ENCODE measurements around the gene ACADSB. TPM values are rescaled to one million over a fixed set of nuclear protein-coding genes. Genes with fewer than 3 reads are reported as not detected.

The ACADSB gene
- polyA plus RNA-seq (2013, experiment 1 of 2): 9.0 TPM
- 9.3 TPM for polyA plus RNA-seq (2013, experiment 2 of 2)

- WGBS: under 1% methylated on average over 68 of the region's 68 CpGs
- peaks cover 14% of the 10 kb centered on the region for H3K4me1 ChIP-seq (ENCODE audit: insufficient read depth, low read length)
- peaks cover 21% of the 10 kb centered on the region for H3K27me3 ChIP-seq (ENCODE audit: insufficient read depth, low read length)
- no peaks in the 10 kb centered on the region for H3K36me3 ChIP-seq (ENCODE audit: insufficient read depth, low read length)
- H3K9me3 ChIP-seq (ENCODE audit: insufficient read depth, low read depth, low read length): no peaks in the 10 kb centered on the region
- H3K9ac ChIP-seq (ENCODE audit: low read depth, low read length): peak within 1 kb of the TSS; percentile 88
- H3K4me3 ChIP-seq (ENCODE audit: low read length): peak within 1 kb of the TSS; percentile 85
- peak within 1 kb of the TSS; percentile 69; the same call in 1 of the 2 replicates for H3K27ac ChIP-seq (ENCODE audit: low read depth, low read length)
These were observed at the start of gene ACADSB, which contains the start of gene IKZF5 for GRCh38 chr10:123008355-123009104. Gene ACADSB, plus strand, starts transcription at chr10:123009006. Its CDS starts 24 bp downstream, at chr10:123009030. Gene IKZF5, minus strand, starts transcription at chr10:123008795. Its CDS starts 10,170 bp downstream, at chr10:122998625.

- 72% methylated on average over 3 of the region's 3 CpGs for WGBS
- Histone ChIP-seq H3K27me3 (ENCODE audit: insufficient read depth, low read length) (no peaks in the 10 kb centered on the region; the same call in 1 of the 2 replicates), H3K27ac (ENCODE audit: low read depth, low read length) (no peak overlapping the region), H3K4me1 (ENCODE audit: insufficient read depth, low read length) (no peaks in the 10 kb centered on the region), H3K36me3 (ENCODE audit: insufficient read depth, low read length) (no peaks in the 10 kb centered on the region), H3K9ac (ENCODE audit: low read depth, low read length) (no peak overlapping the region), H3K9me3 (ENCODE audit: insufficient read depth, low read depth, low read length) (peaks cover 21% of the 10 kb centered on the region), H3K4me3 (ENCODE audit: low read length) (no peak overlapping the region)
These were observed 46.4 kb upstream of the ACADSB start for GRCh38 chr10:122962405-122962804.

GRCh38 chr10:122966879-122967278, 41.9 kb upstream of the ACADSB start:
- H3K9me3 ChIP-seq (ENCODE audit: insufficient read depth, low read depth, low read length): peaks cover 33% of the 10 kb centered on the region

GRCh38 chr10:122968698-122969097, 40.1 kb upstream of the ACADSB start:
- H3K27ac ChIP-seq (ENCODE audit: low read depth, low read length): no peak overlapping the region
- no peak overlapping the region for H3K9ac ChIP-seq (ENCODE audit: low read depth, low read length)
- H3K4me3 ChIP-seq (ENCODE audit: low read length): no peak overlapping the region
- H3K9me3 ChIP-seq (ENCODE audit: insufficient read depth, low read depth, low read length): peaks cover 33% of the 10 kb centered on the region
- H3K27me3 ChIP-seq (ENCODE audit: insufficient read depth, low read length): no peaks in the 10 kb centered on the region
- 94% methylated on average over 3 of the region's 3 CpGs for WGBS
- no peaks in the 10 kb centered on the region for H3K4me1 ChIP-seq (ENCODE audit: insufficient read depth, low read length)
- no peaks in the 10 kb centered on the region for H3K36me3 ChIP-seq (ENCODE audit: insufficient read depth, low read length)

More at GRCh38 chr10:122966879-122967278, 41.9 kb upstream of the ACADSB start:
- H3K27ac ChIP-seq (ENCODE audit: low read depth, low read length): no peak overlapping the region
- H3K4me3 ChIP-seq (ENCODE audit: low read length): no peak overlapping the region
- no peaks in the 10 kb centered on the region for H3K4me1 ChIP-seq (ENCODE audit: insufficient read depth, low read length)
- H3K27me3 ChIP-seq (ENCODE audit: insufficient read depth, low read length): no peaks in the 10 kb centered on the region
- H3K9ac ChIP-seq (ENCODE audit: low read depth, low read length): no peak overlapping the region
- H3K36me3 ChIP-seq (ENCODE audit: insufficient read depth, low read length): no peaks in the 10 kb centered on the region

- Histone ChIP-seq H3K9me3 (ENCODE audit: insufficient read depth, low read depth, low read length) (no peaks in the 10 kb centered on the region; the same call in 1 of the 2 replicates), H3K36me3 (ENCODE audit: insufficient read depth, low read length) (no peaks in the 10 kb centered on the region), H3K27ac (ENCODE audit: low read depth, low read length) (no peak overlapping the region), H3K27me3 (ENCODE audit: insufficient read depth, low read length) (no peaks in the 10 kb centered on the region), H3K4me1 (ENCODE audit: insufficient read depth, low read length) (no peaks in the 10 kb centered on the region), H3K9ac (ENCODE audit: low read depth, low read length) (no peak overlapping the region), H3K4me3 (ENCODE audit: low read length) (no peak overlapping the region)
- WGBS: 94% methylated on average over 5 of the region's 5 CpGs
These were observed 34.8 kb upstream of the ACADSB start for GRCh38 chr10:122974023-122974422.

- 67% methylated on average over 3 of the region's 3 CpGs for WGBS
- Histone ChIP-seq H3K27me3 (ENCODE audit: insufficient read depth, low read length) (no peaks in the 10 kb centered on the region), H3K4me1 (ENCODE audit: insufficient read depth, low read length) (no peaks in the 10 kb centered on the region), H3K9ac (ENCODE audit: low read depth, low read length) (no peak overlapping the region), H3K9me3 (ENCODE audit: insufficient read depth, low read depth, low read length) (no peaks in the 10 kb centered on the region), H3K27ac (ENCODE audit: low read depth, low read length) (no peak overlapping the region), H3K4me3 (ENCODE audit: low read length) (no peak overlapping the region), H3K36me3 (ENCODE audit: insufficient read depth, low read length) (no peaks in the 10 kb centered on the region)
These were observed 34.2 kb upstream of the ACADSB start for GRCh38 chr10:122974543-122975064.

GRCh38 chr10:122980209-122981065, 28.4 kb upstream of the ACADSB start, which contains the start of gene PSTK:
Gene PSTK, plus strand, starts transcription at chr10:122980401. Its CDS starts 79 bp downstream, at chr10:122980480.
- WGBS: under 1% methylated on average over 73 of the region's 73 CpGs
- Histone ChIP-seq H3K27ac (ENCODE audit: low read depth, low read length) (peak within 1 kb of the TSS; percentile 99), H3K4me3 (ENCODE audit: low read length) (peak within 1 kb of the TSS; percentile 94), H3K4me1 (ENCODE audit: insufficient read depth, low read length) (0 out of 2 replicates have a peak, but pooled peaks cover 3% of the 10 kb centered on the region), H3K27me3 (ENCODE audit: insufficient read depth, low read length) (no peaks in the 10 kb centered on the region), H3K9ac (ENCODE audit: low read depth, low read length) (peak within 1 kb of the TSS; percentile 99), H3K9me3 (ENCODE audit: insufficient read depth, low read depth, low read length) (no peaks in the 10 kb centered on the region), H3K36me3 (ENCODE audit: insufficient read depth, low read length) (0 out of 2 replicates have a peak, but pooled peaks cover 4% of the 10 kb centered on the region)

GRCh38 chr10:122981066-122981464, 27.7 kb upstream of the ACADSB start:
- H3K4me3 ChIP-seq (ENCODE audit: low read length): peak overlapping the region; percentile 94
- H3K4me1 ChIP-seq (ENCODE audit: insufficient read depth, low read length): 0 out of 2 replicates have a peak, but pooled peaks cover 3% of the 10 kb centered on the region
- 0 out of 2 replicates have a peak, but pooled peaks cover 4% of the 10 kb centered on the region for H3K36me3 ChIP-seq (ENCODE audit: insufficient read depth, low read length)
- WGBS: 14% methylated on average over 2 of the region's 4 CpGs
- H3K9me3 ChIP-seq (ENCODE audit: insufficient read depth, low read depth, low read length): no peaks in the 10 kb centered on the region
- H3K27ac ChIP-seq (ENCODE audit: low read depth, low read length): no peak overlapping the region
- peak overlapping the region; percentile 50; the same call in 1 of the 2 replicates for H3K9ac ChIP-seq (ENCODE audit: low read depth, low read length)
- H3K27me3 ChIP-seq (ENCODE audit: insufficient read depth, low read length): no peaks in the 10 kb centered on the region

- Histone ChIP-seq H3K36me3 (ENCODE audit: insufficient read depth, low read length) (peaks cover 20% of the 10 kb centered on the region), H3K9ac (ENCODE audit: low read depth, low read length) (no peak overlapping the region), H3K9me3 (ENCODE audit: insufficient read depth, low read depth, low read length) (no peaks in the 10 kb centered on the region), H3K27ac (ENCODE audit: low read depth, low read length) (no peak overlapping the region), H3K4me1 (ENCODE audit: insufficient read depth, low read length) (0 out of 2 replicates have a peak, but pooled peaks cover 3% of the 10 kb centered on the region), H3K4me3 (ENCODE audit: low read length) (no peak overlapping the region), H3K27me3 (ENCODE audit: insufficient read depth, low read length) (no peaks in the 10 kb centered on the region)
- 96% methylated on average over 6 of the region's 6 CpGs for WGBS
These were observed 24.9 kb upstream of the ACADSB start for GRCh38 chr10:122983898-122984297.

GRCh38 chr10:122984708-122985107, 24.1 kb upstream of the ACADSB start:
- Histone ChIP-seq H3K4me3 (ENCODE audit: low read length) (no peak overlapping the region), H3K9me3 (ENCODE audit: insufficient read depth, low read depth, low read length) (no peaks in the 10 kb centered on the region), H3K4me1 (ENCODE audit: insufficient read depth, low read length) (0 out of 2 replicates have a peak, but pooled peaks cover 3% of the 10 kb centered on the region), H3K9ac (ENCODE audit: low read depth, low read length) (no peak overlapping the region), H3K27me3 (ENCODE audit: insufficient read depth, low read length) (no peaks in the 10 kb centered on the region), H3K27ac (ENCODE audit: low read depth, low read length) (no peak overlapping the region), H3K36me3 (ENCODE audit: insufficient read depth, low read length) (peaks cover 20% of the 10 kb centered on the region)
- WGBS: 97% methylated on average over 2 of the region's 2 CpGs

All from HUES64 (cell line).